ENCODE data around the gene KANK2. TPM values are rescaled to one million over a fixed set of nuclear protein-coding genes. Genes with fewer than 3 reads are reported as not detected.

The KANK2 gene
- total RNA-seq, 1 donor = 398 TPM

GRCh38 chr19:11210656-11210928 lies 13.2 kb upstream of the KANK2 start:
- TF ChIP-seq CTCF (IDR thresholded peaks at IDR 0.05; ENCODE audit: insufficient read depth, low read length) = no peak
- no peak overlapping the region for H3K4me3 ChIP-seq (ENCODE audit: low read depth, low read length)
- no peak for DNase-seq (ENCODE audit: low read depth)

GRCh38 chr19:11209839-11210655 lies 12.7 kb upstream of the KANK2 start:
- H3K4me3 ChIP-seq (ENCODE audit: low read depth, low read length) = no peak overlapping the region
- no peak for TF ChIP-seq CTCF (IDR thresholded peaks at IDR 0.05; ENCODE audit: insufficient read depth, low read length)
- no peak for DNase-seq (ENCODE audit: low read depth)

- DNase-seq (ENCODE audit: low read depth) = no peak
- no peak for TF ChIP-seq CTCF (IDR thresholded peaks at IDR 0.05; ENCODE audit: insufficient read depth, low read length)
- H3K4me3 ChIP-seq (ENCODE audit: low read depth, low read length) = no peak overlapping the region
Observed at GRCh38 chr19:11208561-11209471, 11.5 kb upstream of the KANK2 start.

GRCh38 chr19:11205939-11206570 lies 8.7 kb upstream of the KANK2 start:
- TF ChIP-seq CTCF (IDR thresholded peaks at IDR 0.05; ENCODE audit: insufficient read depth, low read length) = no peak

GRCh38 chr19:11204943-11205349 lies 7.6 kb upstream of the KANK2 start:
- no peak overlapping the region for H3K4me3 ChIP-seq (ENCODE audit: low read depth, low read length)
- TF ChIP-seq CTCF (IDR thresholded peaks at IDR 0.05; ENCODE audit: insufficient read depth, low read length) = no peak
- no peak for DNase-seq (ENCODE audit: low read depth)

More at GRCh38 chr19:11205939-11206570, 8.7 kb upstream of the KANK2 start:
- no peak overlapping the region for H3K4me3 ChIP-seq (ENCODE audit: low read depth, low read length)
- DNase-seq (ENCODE audit: low read depth) = no peak

GRCh38 chr19:11204076-11204602 lies 6.8 kb upstream of the KANK2 start:
- no peak for DNase-seq (ENCODE audit: low read depth)
- TF ChIP-seq CTCF (IDR thresholded peaks at IDR 0.05; ENCODE audit: insufficient read depth, low read length) = no peak
- no peak overlapping the region for H3K4me3 ChIP-seq (ENCODE audit: low read depth, low read length)
